HG02884 (cell line): ENCODE measurements around the gene NKD2.
"Not testable (repeated sequence)": the region's sequence is repeated elsewhere in the genome, so short reads cannot be mapped to it uniquely, and the experiment has no call there.

ENCODE experiments used
- ATAC-seq: cut with Tn5 transposase; IDR thresholded peaks from one replicate; pipeline ENCODE4 v1.9.1; 2021; ENCODE audit warnings: mild to moderate bottlenecking, moderate library complexity; ENCODE audit not compliant: unreplicated experiment

NKD2 gene

DNA sequence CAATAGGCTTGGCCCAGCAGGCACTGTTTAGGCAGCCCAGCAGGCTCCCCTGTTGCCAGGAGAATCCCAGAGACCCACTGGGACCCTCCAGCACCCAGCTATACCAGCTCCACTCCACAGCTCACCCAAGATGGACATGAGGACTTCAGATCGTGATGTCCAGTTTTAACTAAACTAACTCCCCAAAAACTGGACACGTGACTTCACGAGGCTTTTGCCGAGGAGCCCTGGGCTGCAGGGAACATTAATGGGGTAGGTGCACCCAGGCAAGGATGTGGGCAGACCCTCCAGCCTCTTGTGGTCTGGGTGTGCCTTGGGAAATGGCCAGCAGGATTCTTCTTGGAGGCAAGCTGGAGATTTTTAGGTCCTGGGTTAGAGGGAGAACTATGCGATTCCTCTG lies 8.9 kb upstream of the NKD2 start:
- no peak for ATAC-seq

DNA sequence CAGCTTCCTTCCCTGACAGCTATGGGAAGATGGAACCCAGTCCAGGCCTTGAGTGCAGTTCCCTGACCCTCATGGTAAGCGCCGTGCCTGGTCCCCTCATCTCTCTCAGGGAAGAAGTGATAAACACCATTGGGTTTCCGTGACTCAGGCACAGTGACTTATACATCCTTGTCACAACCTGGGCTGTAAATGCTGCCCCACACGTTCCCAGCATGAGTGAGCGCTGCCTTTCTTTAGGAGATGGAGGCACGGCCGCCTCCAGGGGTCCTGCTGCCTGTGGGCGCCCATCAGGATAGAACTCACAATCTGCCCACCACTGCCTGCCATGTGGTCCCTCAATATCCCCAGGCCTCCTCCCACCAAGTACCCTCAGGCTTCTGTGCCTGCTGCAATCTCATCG lies 8.3 kb upstream of the NKD2 start:
- no peak for ATAC-seq

- ATAC-seq: not testable (repeated sequence)
Measured at GRCh38 chr5:1000831-1001230, 7.8 kb upstream of the NKD2 start.

DNA sequence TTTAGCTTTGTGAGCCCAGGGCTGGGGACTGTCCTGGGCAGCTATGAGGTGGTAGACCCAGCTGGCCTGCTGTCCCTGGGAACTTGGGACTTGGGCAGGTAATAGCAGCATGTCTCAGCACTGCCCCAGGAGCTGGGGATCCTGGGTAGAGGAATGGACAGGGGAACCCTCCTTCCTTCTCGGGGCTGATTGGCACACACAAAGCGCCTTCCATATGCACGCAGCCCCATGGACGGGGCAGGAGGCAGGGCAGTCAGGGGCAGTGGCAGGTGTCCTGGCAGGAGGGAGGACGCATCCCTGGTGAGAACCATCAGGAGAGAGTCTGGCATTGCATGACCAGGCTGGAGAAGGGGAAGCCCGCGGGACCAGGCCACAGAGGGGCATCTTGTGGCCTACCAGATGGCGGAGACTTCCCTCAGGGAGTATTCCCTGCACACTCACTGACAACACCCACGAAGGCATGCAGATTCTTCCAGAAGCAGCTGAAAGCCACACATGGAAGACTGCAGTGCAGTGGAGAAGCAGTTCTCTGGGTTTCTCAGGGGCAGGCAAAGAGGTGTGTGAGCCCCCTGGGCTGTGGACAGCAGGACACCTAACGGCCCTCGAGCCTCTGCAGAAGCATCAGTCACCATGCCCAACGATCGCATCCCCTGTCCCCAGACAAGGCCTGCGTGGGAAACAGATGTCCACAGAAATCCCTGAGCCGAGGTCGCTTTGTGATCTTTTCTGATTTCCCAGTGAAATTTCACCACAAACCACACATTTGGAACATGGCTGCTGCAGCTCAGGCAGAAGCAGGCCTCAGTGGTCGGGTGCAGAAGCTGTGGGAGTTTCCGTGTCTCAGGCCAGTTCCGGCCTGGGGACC lies 7.0 kb upstream of the NKD2 start:
- no peak for ATAC-seq

GRCh38 chr5:1002271-1002546 lies 6.4 kb upstream of the NKD2 start:
- ATAC-seq: no peak

GRCh38 chr5:1002836-1003235 lies 5.8 kb upstream of the NKD2 start:
- no peak for ATAC-seq

GRCh38 chr5:1003296-1003937 lies 5.2 kb upstream of the NKD2 start:
- ATAC-seq: no peak

DNA sequence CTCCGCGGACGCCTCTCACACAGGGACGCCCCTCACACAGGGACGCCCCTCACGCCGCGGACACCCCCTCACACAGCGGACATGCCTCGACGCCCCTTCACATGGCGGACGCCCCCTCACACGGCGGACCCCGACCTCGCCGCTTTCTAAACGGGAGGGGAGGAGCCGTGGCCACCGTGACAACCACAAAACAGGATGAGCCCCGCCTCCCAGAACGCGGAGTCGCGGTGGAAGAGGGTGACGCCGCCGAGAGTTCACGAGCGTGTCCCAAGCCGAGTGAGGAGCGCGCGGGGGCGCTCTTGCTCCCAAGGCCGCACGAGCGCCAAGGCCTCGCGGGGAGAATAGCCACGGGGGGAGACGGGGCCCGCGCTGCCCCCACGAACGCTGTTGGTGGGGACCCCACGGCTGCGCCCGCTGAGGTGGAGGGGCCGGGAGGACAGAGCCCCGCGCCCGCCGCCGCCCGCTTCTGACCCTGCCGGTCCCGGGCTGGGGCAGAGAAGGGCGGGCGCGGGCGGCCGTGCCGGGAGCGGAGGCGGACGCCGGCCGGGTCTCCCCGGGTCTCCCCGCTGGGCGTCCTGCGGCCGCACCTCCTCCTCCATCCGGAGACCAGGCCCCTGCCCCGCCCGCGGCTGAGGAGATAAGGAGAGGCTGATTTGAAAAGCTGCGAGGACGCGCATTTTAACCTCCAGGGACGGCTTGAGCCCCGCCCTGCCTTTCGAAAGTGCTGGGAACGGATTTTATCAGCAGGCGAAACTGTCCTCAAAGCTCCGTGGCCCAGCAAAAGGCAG lies 3.9 kb upstream of the NKD2 start:
- ATAC-seq: no peak

- no peak for ATAC-seq
Measured at GRCh38 chr5:1005249-1005851, 3.3 kb upstream of the NKD2 start.

DNA sequence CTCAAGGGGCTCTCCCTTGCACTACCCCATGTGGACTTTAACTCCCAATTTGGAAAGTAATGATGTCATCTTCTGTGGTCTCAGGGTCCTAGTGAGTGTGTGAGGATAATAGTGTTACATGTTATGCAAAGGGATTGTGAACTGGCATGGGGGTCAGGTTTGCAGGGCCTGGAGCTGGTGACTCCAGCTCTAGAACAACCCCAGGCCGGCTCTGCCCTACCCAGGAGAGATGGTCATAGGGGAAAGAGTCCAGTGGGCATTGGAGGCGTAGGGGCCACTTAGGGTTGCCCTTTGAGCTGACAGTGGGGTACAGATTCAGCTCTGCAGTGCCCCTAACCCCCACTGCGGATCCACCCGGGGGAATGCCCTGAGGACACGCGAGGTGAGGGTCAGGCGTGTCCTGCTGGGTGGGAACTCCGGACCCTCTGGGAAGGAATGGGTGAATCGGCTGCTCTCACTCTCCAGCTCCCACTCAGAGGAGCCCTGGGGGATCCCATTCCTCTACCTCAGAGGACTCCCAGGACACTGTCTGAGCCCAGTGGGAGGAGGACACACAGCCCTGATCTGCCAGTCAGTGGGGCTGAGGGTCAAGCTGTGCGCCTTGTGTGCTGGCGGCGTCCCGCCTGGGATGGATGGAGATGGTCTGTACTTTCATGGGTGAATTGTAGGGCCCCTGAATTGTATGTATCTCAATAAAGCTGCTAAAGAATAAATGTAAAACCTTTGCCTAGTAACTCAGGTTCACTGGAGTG lies 2.5 kb upstream of the NKD2 start:
- ATAC-seq: no peak

GRCh38 chr5:1006656-1007071 lies 1.9 kb upstream of the NKD2 start:
- ATAC-seq: no peak

- no peak for ATAC-seq
Measured at GRCh38 chr5:1007221-1007680, 1.4 kb upstream of the NKD2 start.

DNA sequence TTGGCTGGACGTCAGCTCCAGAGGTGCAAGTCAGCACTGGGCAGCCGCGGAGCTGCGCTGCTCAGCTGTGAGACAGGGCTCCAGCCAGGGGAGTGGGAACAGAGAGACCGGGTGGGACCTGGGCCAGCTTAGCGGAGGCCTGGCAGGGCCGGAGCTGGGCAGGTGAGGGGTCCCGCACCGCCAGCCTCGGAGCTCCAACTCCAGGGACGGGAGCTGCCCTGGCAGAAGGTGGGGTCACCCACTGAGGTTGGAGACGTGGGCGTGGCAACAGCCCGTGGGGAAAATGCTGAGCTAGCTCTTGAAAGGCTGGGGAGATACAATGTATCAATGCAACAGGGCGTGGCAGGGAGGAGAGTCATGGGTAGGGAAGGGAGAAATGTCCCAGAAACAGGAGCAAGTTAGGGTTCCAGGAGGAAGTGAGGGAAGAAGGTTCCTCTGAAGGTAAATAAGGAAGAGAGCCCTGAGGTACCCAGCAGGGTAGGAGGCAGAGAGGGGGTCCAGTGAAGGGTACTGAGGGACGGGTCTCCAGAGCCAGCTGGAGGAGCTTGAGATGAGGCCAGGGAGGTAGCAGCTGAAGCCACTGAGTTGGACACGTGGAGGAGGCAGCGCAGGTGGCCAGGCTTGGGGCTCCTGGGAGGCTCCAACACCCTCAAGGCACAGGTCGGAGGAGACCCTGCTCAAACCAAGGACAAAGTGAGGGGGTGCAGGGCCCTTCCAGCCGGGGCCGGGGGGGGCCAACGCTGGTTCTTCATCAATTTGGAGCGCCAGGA lies 736 bp upstream of the NKD2 start:
- ATAC-seq: no peak

- no peak for ATAC-seq
Measured at GRCh38 chr5:1009359-1010180, 968 bp downstream of the NKD2 start.

- no peak for ATAC-seq
Measured at GRCh38 chr5:1010181-1010510, 1.5 kb downstream of the NKD2 start.

DNA sequence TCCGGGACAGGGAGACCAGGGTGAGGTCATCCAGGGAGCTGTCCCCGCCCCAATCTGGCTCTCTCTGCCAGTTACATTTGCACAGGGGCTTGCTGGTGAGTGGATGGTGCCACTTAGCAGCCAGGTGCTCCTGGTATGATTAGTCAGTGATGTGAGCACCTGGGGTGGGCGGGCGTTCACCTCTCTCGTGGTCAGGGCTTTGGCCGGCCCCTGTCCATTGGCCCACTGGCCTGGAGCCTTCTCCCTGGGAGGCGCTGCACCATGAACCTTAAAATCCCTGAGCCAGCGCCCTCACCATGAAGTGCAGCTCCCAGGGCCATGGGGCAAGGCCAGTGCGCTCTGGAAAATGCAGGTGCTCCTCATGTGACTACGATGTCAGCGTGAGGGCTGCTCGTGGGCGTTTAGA lies 2.0 kb downstream of the NKD2 start:
- no peak for ATAC-seq

DNA sequence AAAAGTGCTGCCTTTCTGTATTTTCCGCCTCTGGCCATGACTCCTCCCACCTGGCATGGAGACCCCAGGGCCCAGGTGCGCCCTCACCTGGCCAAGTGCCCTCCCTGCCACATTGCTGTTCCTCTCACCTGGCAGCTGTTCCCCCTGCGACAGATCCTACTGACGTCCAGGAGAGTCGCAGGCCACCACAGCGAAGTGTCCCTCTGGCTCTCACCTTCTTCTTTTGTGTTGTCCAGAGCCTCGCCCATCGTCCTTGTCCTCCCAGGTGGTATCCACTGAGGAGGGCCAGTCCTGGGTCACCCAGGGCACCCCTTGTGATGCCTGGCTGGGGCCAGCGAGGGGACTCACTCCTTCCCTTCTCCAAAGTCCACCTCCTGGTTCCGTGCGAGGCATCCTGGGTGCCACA lies 2.6 kb downstream of the NKD2 start:
- ATAC-seq: no peak

- no peak for ATAC-seq
Measured at GRCh38 chr5:1011741-1012312, 3.2 kb downstream of the NKD2 start.

- no peak for ATAC-seq
Measured at GRCh38 chr5:1012313-1012841, 3.8 kb downstream of the NKD2 start.
